CD14-positive monocyte (primary cell): ENCODE data around the gene TSPEAR. TPM values are rescaled to one million over a fixed set of nuclear protein-coding genes. Genes with fewer than 3 reads are reported as not detected.
"Not testable (repeated sequence)": the region's sequence is repeated elsewhere in the genome, so short reads cannot be mapped to it uniquely, and the experiment has no call there.

ENCODE experiments used
- DNase-seq, 3 donors: peaks; one replicate each; pipeline ENCODE4 v3.0.0-alpha.2; 2011 to 2022
- H2AFZ ChIP-seq: 2 replicates; pipeline ENCODE4 v1.6.0; 2012; ENCODE audit warnings: mild to moderate bottlenecking, low read depth, low read length, inconsistent platforms; ENCODE audit not compliant: insufficient read depth, poor library complexity, severe bottlenecking
- H3K27ac ChIP-seq, 2 donors: 1 replicate in 1 of 2; 2 replicates in 1 of 2; pipeline ENCODE4 v1.5.1; 2012 to 2013; ENCODE audit warnings: low read length in 2 of 2, control low read depth in 1 of 2, inconsistent platforms in 1 of 2, low read depth in 1 of 2, mild to moderate bottlenecking in 1 of 2
- H3K27me3 ChIP-seq, 2 donors: one replicate each; pipeline versions ENCODE4 v1.6.0 to v1.6.1; 2011 to 2013; ENCODE audit warnings: low read length in 2 of 2; ENCODE audit not compliant: control insufficient read depth in 2 of 2, insufficient read depth in 2 of 2
- H3K36me3 ChIP-seq, 2 donors: replicated peaks in 1 of 2; 1 replicate in 1 of 2; 2 replicates in 1 of 2; pipeline versions ENCODE4 v1.5.1 to v1.6.1; 2012 to 2013; ENCODE audit warnings: low read length in 2 of 2, control low read depth in 1 of 2, inconsistent platforms in 1 of 2, mild to moderate bottlenecking in 1 of 2; ENCODE audit not compliant: insufficient read depth in 2 of 2, control insufficient read depth in 1 of 2
- H3K4me1 ChIP-seq, 2 donors: 1 replicate in 1 of 2; 2 replicates in 1 of 2; pipeline versions ENCODE4 v1.5.1 to v1.6.1; 2012 to 2013; ENCODE audit warnings: low read length in 2 of 2, control low read depth in 1 of 2, inconsistent platforms in 1 of 2, mild to moderate bottlenecking in 1 of 2, moderate library complexity in 1 of 2; ENCODE audit not compliant: insufficient read depth in 2 of 2, control insufficient read depth in 1 of 2
- H3K4me2 ChIP-seq: replicated peaks from 2 replicates; pipeline ENCODE3; 2012; ENCODE audit warnings: low read length, moderate library complexity, mild to moderate bottlenecking; ENCODE audit not compliant: poor library complexity, severe bottlenecking; ENCODE audit errors: extremely low read depth
- H3K4me3 ChIP-seq, 3 experiments: fragments of 200-600 bp in 1 of 3; sonication (generic) in 1 of 3; replicated peaks in 1 of 3; 1 replicate in 2 of 3; 2 replicates in 1 of 3; pipeline ENCODE4 v1.5.1; 2011 to 2013; ENCODE audit warnings: low read length in 3 of 3, mild to moderate bottlenecking in 3 of 3, control low read depth in 2 of 3, low read depth in 2 of 3, inconsistent platforms in 1 of 3, moderate library complexity in 1 of 3
- H3K79me2 ChIP-seq: 2 replicates; pipeline ENCODE4 v1.6.0; 2012; ENCODE audit warnings: mild to moderate bottlenecking, control low read depth, inconsistent platforms, low read length, moderate library complexity; ENCODE audit not compliant: insufficient read depth
- H3K9ac ChIP-seq: 2 replicates; pipeline ENCODE4 v1.6.0; 2017; ENCODE audit warnings: low read length, mild to moderate bottlenecking; ENCODE audit not compliant: insufficient read depth, poor library complexity, severe bottlenecking
- H3K9me3 ChIP-seq, 2 donors: replicated peaks in 1 of 2; 1 replicate in 1 of 2; 2 replicates in 1 of 2; pipeline versions ENCODE4 v1.5.1 to v1.6.1; 2012 to 2013; ENCODE audit warnings: low read length in 2 of 2, control low read depth in 1 of 2; ENCODE audit not compliant: control insufficient read depth in 1 of 2, insufficient read depth in 1 of 2
- H4K20me1 ChIP-seq: 2 replicates; pipeline ENCODE4 v1.6.0; 2012; ENCODE audit warnings: mild to moderate bottlenecking, low read length, control low read depth, moderate library complexity; ENCODE audit not compliant: insufficient read depth
- H3K27ac Mint-ChIP-seq, 7 donors: one replicate each; pipeline ENCODE4 v1.8.0; 2020; ENCODE audit warnings: mild to moderate bottlenecking in 7 of 7, mixed read lengths in 7 of 7, moderate library complexity in 6 of 7, inconsistent platforms in 2 of 7
- H3K27me3 Mint-ChIP-seq, 3 donors: one replicate each; pipeline ENCODE4 v1.8.0; 2021 to 2022; ENCODE audit warnings: low read depth in 3 of 3, mild to moderate bottlenecking in 3 of 3, mixed read lengths in 3 of 3, moderate library complexity in 3 of 3, inconsistent platforms in 1 of 3
- H3K36me3 Mint-ChIP-seq, 2 donors: one replicate each; pipeline ENCODE4 v1.8.0; 2020; ENCODE audit warnings: mixed read lengths in 2 of 2, inconsistent platforms in 1 of 2, mild to moderate bottlenecking in 1 of 2
- H3K4me1 Mint-ChIP-seq: one replicate; pipeline ENCODE4 v1.8.0; 2020; ENCODE audit warnings: mild to moderate bottlenecking, mixed read lengths
- H3K4me3 Mint-ChIP-seq, 2 donors: one replicate each; pipeline ENCODE4 v1.8.0; 2020; ENCODE audit warnings: mild to moderate bottlenecking in 2 of 2, mixed read lengths in 2 of 2, moderate library complexity in 1 of 2
- H3K9me3 Mint-ChIP-seq, 7 donors: one replicate each; pipeline ENCODE4 v1.8.0; 2020 to 2022; ENCODE audit warnings: mixed read lengths in 7 of 7, mild to moderate bottlenecking in 6 of 7, moderate library complexity in 6 of 7, inconsistent platforms in 2 of 7
- WGBS: methylation state at CpG from one replicate; pipeline ENCODE4 v1.1.5; 2013; ENCODE audit warnings: missing lambda C conversion rate; ENCODE audit not compliant: insufficient coverage; 5-methylcytosine and 5-hydroxymethylcytosine counted together
- intact Hi-C, 2 donors: fragments of 100-400 bp; cut with micrococcal nuclease; formaldehyde crosslinking; loops; one replicate each; pipeline versions ENCODE4 v1.15.0 to v1.15.1; 2023
- polyA plus RNA-seq, 3 donors: library from polyadenylated mRNA; depleted of rRNA in 1 of 3; unstranded in 2 of 3; stranded (reverse) in 1 of 3; fragments of 300-500 nt in 2 of 3; fragments of >200 nt in 1 of 3; fragmentation: Illumina TruSeq in 2 of 3; gene quantifications; 1 replicate in 2 of 3; 2 replicates in 1 of 3; pipeline ENCODE4 v1.2.3, GENCODE V29; 2012 to 2021
- TF ChIP-seq, protein P1 (sequence below): fragments of 200-600 bp; IDR thresholded peaks from one replicate; pipeline ENCODE4 v1.8.0; 2022; ENCODE audit warnings: antibody characterized with exemption, mild to moderate bottlenecking

The TSPEAR gene
- polyA plus RNA-seq, 3 donors: not detected

GRCh38 chr21:44630440-44630839, 80.9 kb downstream of the TSPEAR start:
- Histone ChIP-seq H3K36me3 (no peaks in the 10 kb centered on the region), H3K27me3 (no peaks in the 10 kb centered on the region), H4K20me1 (no peaks in the 10 kb centered on the region), H3K4me3 (no peak overlapping the region), H3K79me2 (no peaks in the 10 kb centered on the region), H3K4me2 (no peak overlapping the region), H2AFZ (no peak overlapping the region), H3K27ac (no peak overlapping the region), H3K9me3 (peaks cover 19 to 30% of the 10 kb centered on the region in 2 donors), H3K9ac (no peak overlapping the region), H3K4me1 (no peaks in the 10 kb centered on the region)
- Mint-ChIP-seq H3K27ac (no peak overlapping the region), H3K27me3 (peaks cover 6 to 21% (median 9%) of the 10 kb centered on the region in 3 donors), H3K9me3 (peaks cover 23 to 50% (median 40%) of the 10 kb centered on the region in 7 donors), H3K4me1 (no peaks in the 10 kb centered on the region), H3K4me3 (no peak overlapping the region), H3K36me3 (no peaks in the 10 kb centered on the region)
- DNase-seq: no peak
- TF ChIP-seq, protein P1, sequence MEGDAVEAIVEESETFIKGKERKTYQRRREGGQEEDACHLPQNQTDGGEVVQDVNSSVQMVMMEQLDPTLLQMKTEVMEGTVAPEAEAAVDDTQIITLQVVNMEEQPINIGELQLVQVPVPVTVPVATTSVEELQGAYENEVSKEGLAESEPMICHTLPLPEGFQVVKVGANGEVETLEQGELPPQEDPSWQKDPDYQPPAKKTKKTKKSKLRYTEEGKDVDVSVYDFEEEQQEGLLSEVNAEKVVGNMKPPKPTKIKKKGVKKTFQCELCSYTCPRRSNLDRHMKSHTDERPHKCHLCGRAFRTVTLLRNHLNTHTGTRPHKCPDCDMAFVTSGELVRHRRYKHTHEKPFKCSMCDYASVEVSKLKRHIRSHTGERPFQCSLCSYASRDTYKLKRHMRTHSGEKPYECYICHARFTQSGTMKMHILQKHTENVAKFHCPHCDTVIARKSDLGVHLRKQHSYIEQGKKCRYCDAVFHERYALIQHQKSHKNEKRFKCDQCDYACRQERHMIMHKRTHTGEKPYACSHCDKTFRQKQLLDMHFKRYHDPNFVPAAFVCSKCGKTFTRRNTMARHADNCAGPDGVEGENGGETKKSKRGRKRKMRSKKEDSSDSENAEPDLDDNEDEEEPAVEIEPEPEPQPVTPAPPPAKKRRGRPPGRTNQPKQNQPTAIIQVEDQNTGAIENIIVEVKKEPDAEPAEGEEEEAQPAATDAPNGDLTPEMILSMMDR: no peak
- 80% methylated on average over 1 of the region's 2 CpGs for WGBS
- intact Hi-C loops: no loop called here

GRCh38 chr21:44628707-44629391, 82.5 kb downstream of the TSPEAR start:
- peaks cover 6 to 19% (median 7%) of the 10 kb centered on the region in 3 donors for H3K27me3 Mint-ChIP-seq
- H3K36me3 ChIP-seq: no peaks in the 10 kb centered on the region
- H3K4me3 Mint-ChIP-seq: no peak overlapping the region
- H3K27me3 ChIP-seq: no peaks in the 10 kb centered on the region
- 83% methylated on average over 18 of the region's 18 CpGs for WGBS
- H3K79me2 ChIP-seq: no peaks in the 10 kb centered on the region
- H3K4me3 ChIP-seq: no peak overlapping the region
- no peak for DNase-seq
- no peak overlapping the region for H3K27ac ChIP-seq
- no peak overlapping the region for H3K27ac Mint-ChIP-seq
- no peak overlapping the region for H3K4me2 ChIP-seq
- H3K4me1 Mint-ChIP-seq: no peaks in the 10 kb centered on the region
- H3K36me3 Mint-ChIP-seq: no peaks in the 10 kb centered on the region
- H2AFZ ChIP-seq: no peak overlapping the region
- no peak overlapping the region for H3K9ac ChIP-seq
- TF ChIP-seq, protein P1: no peak
- H3K9me3 Mint-ChIP-seq: peaks cover 31 to 63% (median 52%) of the 10 kb centered on the region in 7 donors
- H3K4me1 ChIP-seq: no peaks in the 10 kb centered on the region
- intact Hi-C loops: no loop called here
- no peaks in the 10 kb centered on the region for H4K20me1 ChIP-seq
- peaks cover 29 to 34% of the 10 kb centered on the region in 2 donors for H3K9me3 ChIP-seq

DNA sequence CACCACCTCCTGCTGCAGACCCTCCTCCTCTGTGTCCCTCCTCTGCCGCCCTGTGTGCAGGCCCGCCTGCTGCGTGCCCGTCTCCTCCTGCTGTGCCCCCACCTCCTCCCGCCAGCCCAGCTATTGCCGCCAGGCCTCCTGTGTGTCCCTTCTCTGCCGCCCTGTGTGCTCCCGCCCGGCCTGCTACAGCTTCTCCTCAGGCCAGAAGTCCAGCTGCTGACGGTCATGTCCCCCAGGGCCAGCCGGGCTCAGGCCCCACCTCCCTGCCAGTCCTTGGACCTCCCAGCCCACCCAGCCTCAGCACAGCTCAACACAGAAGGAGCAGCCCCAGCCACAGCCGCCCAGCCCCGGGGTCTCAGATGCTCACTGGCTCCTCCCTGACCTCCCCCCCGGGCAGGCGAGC, 83.5 kb downstream of the TSPEAR start:
- H3K27ac Mint-ChIP-seq, H3K4me1 ChIP-seq, intact Hi-C loops, DNase-seq, H3K4me1 Mint-ChIP-seq, H3K9ac ChIP-seq, H3K4me2 ChIP-seq, H3K27ac ChIP-seq, H3K79me2 ChIP-seq, H3K4me3 Mint-ChIP-seq, H3K27me3 ChIP-seq, H3K36me3 ChIP-seq, H4K20me1 ChIP-seq, H3K36me3 Mint-ChIP-seq, H3K4me3 ChIP-seq, H2AFZ ChIP-seq: not testable (repeated sequence)
- 52% methylated on average over 7 of the region's 15 CpGs for WGBS
- H3K9me3 Mint-ChIP-seq: peaks cover 38 to 70% (median 56%) of the 10 kb centered on the region in 7 donors
- H3K9me3 ChIP-seq: peaks cover 37 to 39% of the 10 kb centered on the region in 2 donors
- H3K27me3 Mint-ChIP-seq: peaks cover 6 to 18% (median 7%) of the 10 kb centered on the region in 3 donors
